Transverse colon (tissue), 4 donors: ENCODE results near the gene LDLRAD4. TPM values are rescaled to one million over a fixed set of nuclear protein-coding genes. Genes with fewer than 3 reads are reported as not detected.
A peak's percentile ranks its signal among the peaks of the same experiment; 100 is the strongest.

ENCODE experiments used
- DNase-seq: peaks from one replicate; pipeline ENCODE4 v3.0.0-alpha.2; 2019
- H3K27ac ChIP-seq, 4 donors: fragments of 200-600 bp; sonication (generic); 2 replicates each; pipeline ENCODE4 v1.5.1; 2016 to 2018; ENCODE audit warnings: inconsistent platforms in 4 of 4
- H3K27me3 ChIP-seq: fragments of 200-600 bp; sonication (generic); 2 replicates; pipeline ENCODE4 v1.5.1; 2017; ENCODE audit warnings: inconsistent platforms
- H3K36me3 ChIP-seq, 4 donors: fragments of 200-600 bp; sonication (generic); 2 replicates each; pipeline ENCODE4 v1.5.1; 2017 to 2019; ENCODE audit warnings: inconsistent platforms in 4 of 4
- H3K4me1 ChIP-seq, 4 donors: fragments of 200-600 bp; sonication (generic); 2 replicates each; pipeline ENCODE4 v1.5.1; 2017 to 2020; ENCODE audit warnings: inconsistent platforms in 4 of 4
- H3K4me3 ChIP-seq, 4 donors: fragments of 200-600 bp; sonication (generic); 1 replicate in 1 of 4; 2 replicates in 3 of 4; pipeline versions ENCODE4 v1.5.1 to v1.6.1; 2017 to 2019; ENCODE audit warnings: inconsistent platforms in 4 of 4
- H3K9me3 ChIP-seq, 2 donors: fragments of 200-600 bp; sonication (generic); 2 replicates each; pipeline ENCODE4 v1.5.1; 2017 to 2019; ENCODE audit warnings: inconsistent platforms in 2 of 2
- CTCF ChIP-seq, 5 experiments: fragments of 200-600 bp in 3 of 5; fragments of 450-650 bp in 2 of 5; sonication (generic) in 3 of 5; IDR thresholded peaks; 1 replicate in 2 of 5; 2 replicates in 3 of 5; pipeline ENCODE4 v1.5.1; 2016 to 2017; ENCODE audit warnings: antibody characterized with exemption in 5 of 5, inconsistent platforms in 3 of 5, mild to moderate bottlenecking in 2 of 5, moderate library complexity in 1 of 5
- EP300 ChIP-seq: sonication (generic); formaldehyde crosslinking; IDR thresholded peaks from one replicate; pipeline ENCODE4 v1.6.1; 2017; ENCODE audit warnings: antibody characterized with exemption, low read depth
- POLR2A ChIP-seq: fragments of 450-650 bp; IDR thresholded peaks from one replicate; pipeline ENCODE4 v1.6.1; 2016; ENCODE audit warnings: antibody characterized with exemption, mild to moderate bottlenecking, moderate library complexity
- POLR2AphosphoS5 ChIP-seq, 3 donors: sonication (generic); formaldehyde crosslinking; IDR thresholded peaks; one replicate each; pipeline ENCODE4 v1.6.1; 2016; ENCODE audit warnings: antibody characterized with exemption in 3 of 3
- WGBS, 2 donors: methylation state at CpG; one replicate each; pipeline ENCODE4 v1.1.5; 2018; ENCODE audit warnings: low coverage in 1 of 2; 5-methylcytosine and 5-hydroxymethylcytosine counted together
- in situ Hi-C, 4 donors: fragments of 200-750 bp; cut with MboI; loops; one replicate each; pipeline versions ENCODE4 v1.15.0 to v1.15.1; 2017; ENCODE audit warnings: low sequenced_read_pairs in 3 of 4, low pct_ligation_motif_present in 1 of 4, low pct_unique_long_range_greater_than_20kb in 1 of 4
- intact Hi-C: fragments of 100-400 bp; cut with DNase I; formaldehyde crosslinking; loops from one replicate; pipeline ENCODE4 v1.15.1; 2023; ENCODE audit warnings: low total_unique reads
- total RNA-seq, 4 donors: library from RNA; depleted of rRNA; stranded (reverse); fragments of >200 nt; gene quantifications; one replicate each; pipeline ENCODE4 v1.1.0, GENCODE V29; 2016

The LDLRAD4 gene
- total RNA-seq, 4 donors from 2014 or later: 34.8 to 277 (median 60.6) TPM

GRCh38 chr18:13574761-13575160 lies 356.2 kb downstream of the LDLRAD4 start:
- no peak overlapping the region for H3K4me3 ChIP-seq
- H3K9me3 ChIP-seq: no peaks in the 10 kb centered on the region
- WGBS, 2 donors: 66 to 86% methylated on average over 1 of the region's 1 CpG
- TF ChIP-seq EP300: no peak
- no peak for TF ChIP-seq CTCF (IDR thresholded peaks at IDR 0.05)
- no peak for TF ChIP-seq POLR2AphosphoS5 (IDR thresholded peaks at IDR 0.05)
- no peak for TF ChIP-seq POLR2A
- in situ Hi-C loops: no loop called here
- no peak for DNase-seq
- peaks cover 0 to 13% (median 4%) of the 10 kb centered on the region in 4 donors for H3K4me1 ChIP-seq
- intact Hi-C loops: no loop called here
- H3K27ac ChIP-seq: no peak overlapping the region
- no peaks in the 10 kb centered on the region for H3K27me3 ChIP-seq
- H3K36me3 ChIP-seq: no peaks in the 10 kb centered on the region

GRCh38 chr18:13576598-13576997 lies 358.0 kb downstream of the LDLRAD4 start:
- no peak overlapping the region for H3K27ac ChIP-seq
- no peaks in the 10 kb centered on the region for H3K27me3 ChIP-seq
- in situ Hi-C loops (no loop called here), intact Hi-C loops (no loop called here)
- no peaks in the 10 kb centered on the region for H3K9me3 ChIP-seq
- H3K4me3 ChIP-seq: no peak overlapping the region
- H3K4me1 ChIP-seq: peaks cover 0 to 19% (median 4%) of the 10 kb centered on the region in 4 donors
- TF ChIP-seq POLR2A (no peak), POLR2AphosphoS5 (IDR thresholded peaks at IDR 0.05) (no peak), CTCF (IDR thresholded peaks at IDR 0.05) (no peak), EP300 (no peak)
- H3K36me3 ChIP-seq: no peaks in the 10 kb centered on the region
- DNase-seq: no peak
- WGBS, 2 donors: 83 to 94% methylated on average over 5 to 6 of the region's 6 CpGs

- in situ Hi-C loops: no loop called here
- no peak for DNase-seq
- Histone ChIP-seq H3K27ac (peak overlapping the region in 1 of 4 donors; percentile 17), H3K4me3 (no peak overlapping the region), H3K9me3 (no peaks in the 10 kb centered on the region), H3K4me1 (peaks cover 0 to 19% (median 4%) of the 10 kb centered on the region in 4 donors), H3K27me3 (no peaks in the 10 kb centered on the region), H3K36me3 (no peaks in the 10 kb centered on the region)
- WGBS, 2 donors: 51 to 68% methylated on average over 7 to 10 of the region's 10 CpGs
- TF ChIP-seq POLR2A (peak; percentile 13), EP300 (no peak), CTCF (IDR thresholded peaks at IDR 0.05) (no peak), POLR2AphosphoS5 (IDR thresholded peaks at IDR 0.05) (no peak)
- intact Hi-C loops: no loop called here
Measured at GRCh38 chr18:13577091-13577697, 358.6 kb downstream of the LDLRAD4 start.

- TF ChIP-seq POLR2AphosphoS5 (IDR thresholded peaks at IDR 0.05) (no peak), POLR2A (no peak), EP300 (no peak), CTCF (IDR thresholded peaks at IDR 0.05) (no peak)
- Histone ChIP-seq H3K9me3 (no peaks in the 10 kb centered on the region), H3K27me3 (no peaks in the 10 kb centered on the region), H3K27ac (no peak overlapping the region), H3K4me3 (no peak overlapping the region), H3K36me3 (no peaks in the 10 kb centered on the region), H3K4me1 (peaks cover 0 to 19% (median 4%) of the 10 kb centered on the region in 4 donors)
- in situ Hi-C loops: no loop called here
- intact Hi-C loops: no loop called here
- DNase-seq: no peak
- WGBS, 2 donors: 80 to 86% methylated on average over 2 to 3 of the region's 3 CpGs
Measured at GRCh38 chr18:13577781-13578180, 359.2 kb downstream of the LDLRAD4 start.
